ENCODE results near the gene REEP5.

Gene REEP5

GRCh38 chr5:112886975-112887374 is 35.1 kb downstream of the REEP5 start:
- Histone ChIP-seq H3K27ac (ENCODE audit: low read depth, low read length) (no peak overlapping the region), H3K4me2 (ENCODE audit: low read length) (no peak overlapping the region), H3K36me3 (ENCODE audit: control insufficient read depth, low read length) (peaks cover 73% of the 10 kb centered on the region), H3K27me3 (ENCODE audit: control insufficient read depth, low read length) (no peaks in the 10 kb centered on the region), H3K9me2 (replicated peaks; ENCODE audit: control insufficient read depth, low read length) (no peaks in the 10 kb centered on the region), H3K4me3 (ENCODE audit: low read length) (no peak overlapping the region), H3K79me2 (ENCODE audit: control insufficient read depth, low read length) (peaks cover 20% of the 10 kb centered on the region), H3F3A (ENCODE audit: control insufficient read depth, insufficient read depth) (peaks cover 3% of the 10 kb centered on the region; the same call in 1 of the 2 replicates), H4K20me1 (ENCODE audit: control insufficient read depth, insufficient read depth, low read depth, low read length) (no peaks in the 10 kb centered on the region), H3K4me1 (ENCODE audit: control insufficient read depth, low read length) (no peaks in the 10 kb centered on the region), H3K9me3 (ENCODE audit: control insufficient read depth, insufficient read depth, low read length) (no peaks in the 10 kb centered on the region)
- TF ChIP-seq EZH2phosphoT487 (IDR thresholded peaks at IDR 0.05; ENCODE audit: borderline replicate concordance, low read length) (no peak), CTCF (IDR thresholded peaks at IDR 0.05; ENCODE audit: low read depth, low read length, poor library complexity, severe bottlenecking) (no peak)

- Histone ChIP-seq H3K4me3 (ENCODE audit: low read length) (no peak overlapping the region), H3K4me1 (ENCODE audit: control insufficient read depth, low read length) (no peaks in the 10 kb centered on the region), H3F3A (ENCODE audit: control insufficient read depth, insufficient read depth) (peaks cover 3% of the 10 kb centered on the region; the same call in 1 of the 2 replicates), H3K27ac (ENCODE audit: low read depth, low read length) (no peak overlapping the region), H3K9me3 (ENCODE audit: control insufficient read depth, insufficient read depth, low read length) (no peaks in the 10 kb centered on the region), H3K79me2 (ENCODE audit: control insufficient read depth, low read length) (peaks cover 14% of the 10 kb centered on the region), H4K20me1 (ENCODE audit: control insufficient read depth, insufficient read depth, low read depth, low read length) (no peaks in the 10 kb centered on the region), H3K9me2 (replicated peaks; ENCODE audit: control insufficient read depth, low read length) (no peaks in the 10 kb centered on the region), H3K27me3 (ENCODE audit: control insufficient read depth, low read length) (no peaks in the 10 kb centered on the region), H3K4me2 (ENCODE audit: low read length) (no peak overlapping the region), H3K36me3 (ENCODE audit: control insufficient read depth, low read length) (peaks cover 89% of the 10 kb centered on the region)
- no peak for TF ChIP-seq CTCF (IDR thresholded peaks at IDR 0.05; ENCODE audit: low read depth, low read length, poor library complexity, severe bottlenecking)
- TF ChIP-seq EZH2phosphoT487 (IDR thresholded peaks at IDR 0.05; ENCODE audit: borderline replicate concordance, low read length) = no peak
Observed at GRCh38 chr5:112885001-112885400, 37.0 kb downstream of the REEP5 start.

GRCh38 chr5:112883192-112883591 is 38.8 kb downstream of the REEP5 start:
- Histone ChIP-seq H4K20me1 (ENCODE audit: control insufficient read depth, insufficient read depth, low read depth, low read length) (no peaks in the 10 kb centered on the region), H3K36me3 (ENCODE audit: control insufficient read depth, low read length) (peaks cover 93% of the 10 kb centered on the region), H3K4me3 (ENCODE audit: low read length) (no peak overlapping the region), H3K4me1 (ENCODE audit: control insufficient read depth, low read length) (peaks cover 3% of the 10 kb centered on the region; the same call in 1 of the 2 replicates), H3K79me2 (ENCODE audit: control insufficient read depth, low read length) (peaks cover 3% of the 10 kb centered on the region; the same call in 1 of the 2 replicates), H3K27me3 (ENCODE audit: control insufficient read depth, low read length) (no peaks in the 10 kb centered on the region), H3K4me2 (ENCODE audit: low read length) (no peak overlapping the region), H3K9me2 (replicated peaks; ENCODE audit: control insufficient read depth, low read length) (no peaks in the 10 kb centered on the region), H3F3A (ENCODE audit: control insufficient read depth, insufficient read depth) (peaks cover 6% of the 10 kb centered on the region), H3K27ac (ENCODE audit: low read depth, low read length) (no peak overlapping the region), H3K9me3 (ENCODE audit: control insufficient read depth, insufficient read depth, low read length) (no peaks in the 10 kb centered on the region)
- TF ChIP-seq CTCF (IDR thresholded peaks at IDR 0.05; ENCODE audit: low read depth, low read length, poor library complexity, severe bottlenecking) = no peak
- TF ChIP-seq EZH2phosphoT487 (IDR thresholded peaks at IDR 0.05; ENCODE audit: borderline replicate concordance, low read length) = no peak
